Omental fat pad (tissue), 4 donors: ENCODE data around the gene HS3ST3B1. TPM values are rescaled to one million over a fixed set of nuclear protein-coding genes. Genes with fewer than 3 reads are reported as not detected.

Source experiments
- ATAC-seq: fragments of 150-250 bp; one replicate; pipeline ENCODE4 v1.9.1; 2016; ENCODE audit warnings: mild to moderate bottlenecking, moderate library complexity; ENCODE audit not compliant: low FRiP score
- DNase-seq: peaks from one replicate; pipeline ENCODE4 v3.0.0-alpha.2; 2019; ENCODE audit warnings: low spot score
- total RNA-seq, 4 donors: library from RNA; depleted of rRNA; stranded (reverse); fragments of >200 nt; gene quantifications; one replicate each; pipeline ENCODE4 v1.1.0, GENCODE V29; 2016
- TF ChIP-seq, protein P1 (sequence below), 3 donors: fragments of 450-650 bp; IDR thresholded peaks; one replicate each; pipeline ENCODE4 v1.5.1; 2016 to 2017; ENCODE audit warnings: antibody characterized with exemption in 3 of 3, mild to moderate bottlenecking in 3 of 3, moderate library complexity in 2 of 3

HS3ST3B1 gene
- total RNA-seq, 4 donors from 2014 or later, result 1.3 to 5.8 (median 4.8) TPM

GRCh38 chr17:14398766-14399165, 97.9 kb downstream of the HS3ST3B1 start:
- TF ChIP-seq, protein P1, sequence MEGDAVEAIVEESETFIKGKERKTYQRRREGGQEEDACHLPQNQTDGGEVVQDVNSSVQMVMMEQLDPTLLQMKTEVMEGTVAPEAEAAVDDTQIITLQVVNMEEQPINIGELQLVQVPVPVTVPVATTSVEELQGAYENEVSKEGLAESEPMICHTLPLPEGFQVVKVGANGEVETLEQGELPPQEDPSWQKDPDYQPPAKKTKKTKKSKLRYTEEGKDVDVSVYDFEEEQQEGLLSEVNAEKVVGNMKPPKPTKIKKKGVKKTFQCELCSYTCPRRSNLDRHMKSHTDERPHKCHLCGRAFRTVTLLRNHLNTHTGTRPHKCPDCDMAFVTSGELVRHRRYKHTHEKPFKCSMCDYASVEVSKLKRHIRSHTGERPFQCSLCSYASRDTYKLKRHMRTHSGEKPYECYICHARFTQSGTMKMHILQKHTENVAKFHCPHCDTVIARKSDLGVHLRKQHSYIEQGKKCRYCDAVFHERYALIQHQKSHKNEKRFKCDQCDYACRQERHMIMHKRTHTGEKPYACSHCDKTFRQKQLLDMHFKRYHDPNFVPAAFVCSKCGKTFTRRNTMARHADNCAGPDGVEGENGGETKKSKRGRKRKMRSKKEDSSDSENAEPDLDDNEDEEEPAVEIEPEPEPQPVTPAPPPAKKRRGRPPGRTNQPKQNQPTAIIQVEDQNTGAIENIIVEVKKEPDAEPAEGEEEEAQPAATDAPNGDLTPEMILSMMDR (IDR thresholded peaks at IDR 0.05), result no peak
- DNase-seq, result no peak

More at GRCh38 chr17:14398766-14399165, 97.9 kb downstream of the HS3ST3B1 start:
- ATAC-seq, result no peak

Other genes with a start within 250 kb of the HS3ST3B1 start
- gene COX10, start 231.6 kb upstream of the HS3ST3B1 start, total RNA-seq, result 10 to 100 TPM; 15.4 to 28.8 (median 24.8) TPM
- not detected for gene CDRT15, start 64.2 kb upstream of the HS3ST3B1 start, total RNA-seq